ENCODE results near the gene CRIP1.

CRIP1 gene

GRCh38 chr14:105528586-105529318 is 42.1 kb downstream of the CRIP1 start:
- TF ChIP-seq GATA3 (IDR thresholded peaks at IDR 0.05; ENCODE audit: low read depth, low read length), result no peak
- TF ChIP-seq GATA2 (IDR thresholded peaks at IDR 0.05; ENCODE audit: low read depth, low read length), result no peak

- TF ChIP-seq GATA3 (IDR thresholded peaks at IDR 0.05; ENCODE audit: low read depth, low read length) (no peak), GATA2 (IDR thresholded peaks at IDR 0.05; ENCODE audit: low read depth, low read length) (no peak)
Measured at GRCh38 chr14:105529319-105529568, 42.6 kb downstream of the CRIP1 start.

GRCh38 chr14:105529569-105530284 is 43.0 kb downstream of the CRIP1 start:
- no peak for TF ChIP-seq GATA3 (IDR thresholded peaks at IDR 0.05; ENCODE audit: low read depth, low read length)
- TF ChIP-seq GATA2 (IDR thresholded peaks at IDR 0.05; ENCODE audit: low read depth, low read length), result no peak

GRCh38 chr14:105530285-105531087 is 43.8 kb downstream of the CRIP1 start:
- TF ChIP-seq GATA3 (IDR thresholded peaks at IDR 0.05; ENCODE audit: low read depth, low read length) (no peak), GATA2 (IDR thresholded peaks at IDR 0.05; ENCODE audit: low read depth, low read length) (no peak)

GRCh38 chr14:105531088-105531893 is 44.6 kb downstream of the CRIP1 start:
- TF ChIP-seq GATA3 (IDR thresholded peaks at IDR 0.05; ENCODE audit: low read depth, low read length) (no peak), GATA2 (IDR thresholded peaks at IDR 0.05; ENCODE audit: low read depth, low read length) (no peak)

- TF ChIP-seq GATA3 (IDR thresholded peaks at IDR 0.05; ENCODE audit: low read depth, low read length), result no peak
- TF ChIP-seq GATA2 (IDR thresholded peaks at IDR 0.05; ENCODE audit: low read depth, low read length), result no peak
Measured at GRCh38 chr14:105531894-105532623, 45.4 kb downstream of the CRIP1 start.

- TF ChIP-seq GATA2 (IDR thresholded peaks at IDR 0.05; ENCODE audit: low read depth, low read length) (no peak), GATA3 (IDR thresholded peaks at IDR 0.05; ENCODE audit: low read depth, low read length) (no peak)
Measured at GRCh38 chr14:105532735-105533141, 46.1 kb downstream of the CRIP1 start.

- TF ChIP-seq GATA2 (IDR thresholded peaks at IDR 0.05; ENCODE audit: low read depth, low read length), result no peak
- no peak for TF ChIP-seq GATA3 (IDR thresholded peaks at IDR 0.05; ENCODE audit: low read depth, low read length)
Measured at GRCh38 chr14:105533391-105533790, 46.7 kb downstream of the CRIP1 start.

- TF ChIP-seq GATA2 (IDR thresholded peaks at IDR 0.05; ENCODE audit: low read depth, low read length) (no peak), GATA3 (IDR thresholded peaks at IDR 0.05; ENCODE audit: low read depth, low read length) (no peak)
Measured at GRCh38 chr14:105533811-105534498, 47.3 kb downstream of the CRIP1 start.

- TF ChIP-seq GATA2 (IDR thresholded peaks at IDR 0.05; ENCODE audit: low read depth, low read length) (no peak), GATA3 (IDR thresholded peaks at IDR 0.05; ENCODE audit: low read depth, low read length) (no peak)
Measured at GRCh38 chr14:105534586-105534985, 47.9 kb downstream of the CRIP1 start.

- no peak for TF ChIP-seq GATA2 (IDR thresholded peaks at IDR 0.05; ENCODE audit: low read depth, low read length)
- TF ChIP-seq GATA3 (IDR thresholded peaks at IDR 0.05; ENCODE audit: low read depth, low read length), result no peak
Measured at GRCh38 chr14:105536051-105536450, 49.4 kb downstream of the CRIP1 start.

GRCh38 chr14:105536691-105537579 is 50.2 kb downstream of the CRIP1 start:
- no peak for TF ChIP-seq GATA3 (IDR thresholded peaks at IDR 0.05; ENCODE audit: low read depth, low read length)
